Measurements from ENCODE around the gene PACRG.

PACRG gene

GRCh38 chr6:163310096-163310972 lies 582.6 kb downstream of the PACRG start:
- no peak overlapping the region for H3K4me2 ChIP-seq
- H3K4me3 ChIP-seq (IDR thresholded peaks at IDR 0.05; ENCODE audit: insufficient read depth, low read depth, low read length) = no peak overlapping the region
- TF ChIP-seq CTCF (conservative IDR thresholded peaks at IDR 0.05; ENCODE audit: low read depth, low read length) = no peak

GRCh38 chr6:163310973-163311383 lies 583.2 kb downstream of the PACRG start:
- Histone ChIP-seq H3K9ac (no peak overlapping the region), H2AFZ (ENCODE audit: low read depth) (no peak overlapping the region), H3K36me3 (ENCODE audit: insufficient read depth) (no peaks in the 10 kb centered on the region), H3K4me2 (no peak overlapping the region), H3K79me2 (ENCODE audit: insufficient read depth, low read depth) (no peaks in the 10 kb centered on the region), H3K4me3 (IDR thresholded peaks at IDR 0.05; ENCODE audit: insufficient read depth, low read depth, low read length) (no peak overlapping the region), H4K20me1 (ENCODE audit: insufficient read depth) (no peaks in the 10 kb centered on the region), H3K27ac (no peak overlapping the region), H3K27me3 (ENCODE audit: insufficient read depth, low read depth) (no peaks in the 10 kb centered on the region), H3K4me1 (ENCODE audit: low read depth, poor library complexity, severe bottlenecking) (no peaks in the 10 kb centered on the region)
- no peak for TF ChIP-seq CTCF (conservative IDR thresholded peaks at IDR 0.05; ENCODE audit: low read depth, low read length)

More at GRCh38 chr6:163310096-163310972, 582.6 kb downstream of the PACRG start:
- Histone ChIP-seq H3K9ac (no peak overlapping the region), H3K36me3 (ENCODE audit: insufficient read depth) (no peaks in the 10 kb centered on the region), H2AFZ (ENCODE audit: low read depth) (no peak overlapping the region), H3K79me2 (ENCODE audit: insufficient read depth, low read depth) (no peaks in the 10 kb centered on the region), H3K27ac (no peak overlapping the region), H3K4me1 (ENCODE audit: low read depth, poor library complexity, severe bottlenecking) (no peaks in the 10 kb centered on the region), H4K20me1 (ENCODE audit: insufficient read depth) (no peaks in the 10 kb centered on the region), H3K27me3 (ENCODE audit: insufficient read depth, low read depth) (no peaks in the 10 kb centered on the region)

- H3K4me3 ChIP-seq (IDR thresholded peaks at IDR 0.05; ENCODE audit: insufficient read depth, low read depth, low read length) = no peak overlapping the region
- TF ChIP-seq CTCF (conservative IDR thresholded peaks at IDR 0.05; ENCODE audit: low read depth, low read length) = no peak
- H4K20me1 ChIP-seq (ENCODE audit: insufficient read depth) = no peaks in the 10 kb centered on the region
- no peak overlapping the region for H2AFZ ChIP-seq (ENCODE audit: low read depth)
- H3K9ac ChIP-seq = no peak overlapping the region
- H3K27me3 ChIP-seq (ENCODE audit: insufficient read depth, low read depth) = no peaks in the 10 kb centered on the region
- H3K36me3 ChIP-seq (ENCODE audit: insufficient read depth) = no peaks in the 10 kb centered on the region
- no peak overlapping the region for H3K4me2 ChIP-seq
- no peaks in the 10 kb centered on the region for H3K4me1 ChIP-seq (ENCODE audit: low read depth, poor library complexity, severe bottlenecking)
- H3K79me2 ChIP-seq (ENCODE audit: insufficient read depth, low read depth) = no peaks in the 10 kb centered on the region
- no peak overlapping the region for H3K27ac ChIP-seq
Observed at GRCh38 chr6:163311830-163312229, 584.1 kb downstream of the PACRG start.

GRCh38 chr6:163313566-163313965 lies 585.8 kb downstream of the PACRG start:
- H3K9ac ChIP-seq = no peak overlapping the region
- H4K20me1 ChIP-seq (ENCODE audit: insufficient read depth) = no peaks in the 10 kb centered on the region
- H3K4me2 ChIP-seq = no peak overlapping the region
- H3K27ac ChIP-seq = no peak overlapping the region
- no peak overlapping the region for H3K4me3 ChIP-seq (IDR thresholded peaks at IDR 0.05; ENCODE audit: insufficient read depth, low read depth, low read length)
- no peaks in the 10 kb centered on the region for H3K79me2 ChIP-seq (ENCODE audit: insufficient read depth, low read depth)
- no peaks in the 10 kb centered on the region for H3K4me1 ChIP-seq (ENCODE audit: low read depth, poor library complexity, severe bottlenecking)
- no peak overlapping the region for H2AFZ ChIP-seq (ENCODE audit: low read depth)
- no peaks in the 10 kb centered on the region for H3K27me3 ChIP-seq (ENCODE audit: insufficient read depth, low read depth)
- H3K36me3 ChIP-seq (ENCODE audit: insufficient read depth) = no peaks in the 10 kb centered on the region
- TF ChIP-seq CTCF (conservative IDR thresholded peaks at IDR 0.05; ENCODE audit: low read depth, low read length) = no peak
